B cell (primary cell): Measurements from ENCODE around the gene COG2. TPM values are rescaled to one million over a fixed set of nuclear protein-coding genes. Genes with fewer than 3 reads are reported as not detected.

Experiments
- ATAC-seq: fragments of 200-7000 bp; cut with Tn5 transposase; one replicate; pipeline ENCODE4 v1.10.0; 2021; ENCODE audit warnings: low read depth, mild to moderate bottlenecking, moderate number of reproducible peaks, moderate library complexity
- CTCF ChIA-PET: fragments of 350-600 bp; sonication (Branson Sonifier 250); formaldehyde crosslinking; loops from one replicate; lab custom pipeline; 2021; ENCODE audit warnings: antibody characterized with exemption, inconsistent platforms; lab: Charles Lee
- POLR2A ChIA-PET: fragments of 350-600 bp; sonication (Branson Sonifier 250); formaldehyde crosslinking; loops from one replicate; lab custom pipeline; 2021; ENCODE audit warnings: antibody characterized with exemption; lab: Charles Lee
- DNase-seq: peaks from one replicate; pipeline ENCODE4 v3.0.0; 2013
- H2AFZ ChIP-seq: 2 replicates; pipeline ENCODE4 v1.6.1; 2012; ENCODE audit warnings: mild to moderate bottlenecking, low read depth, low read length; ENCODE audit not compliant: insufficient read depth, poor library complexity, severe bottlenecking
- H3K27ac ChIP-seq, 2 donors: 1 replicate in 1 of 2; 2 replicates in 1 of 2; pipeline ENCODE4 v1.5.1; 2012 to 2013; ENCODE audit warnings: low read length in 2 of 2, mild to moderate bottlenecking in 2 of 2, moderate library complexity in 1 of 2
- H3K27me3 ChIP-seq, 4 experiments: fragments of 200-600 bp in 1 of 4; sonication (generic) in 1 of 4; replicated peaks in 1 of 4; 1 replicate in 2 of 4; 2 replicates in 2 of 4; pipeline versions ENCODE4 v1.6.1 to v1.7.0; 2013 to 2016; ENCODE audit warnings: low read length in 3 of 4, mild to moderate bottlenecking in 2 of 4, mixed read lengths in 1 of 4, moderate library complexity in 1 of 4; ENCODE audit not compliant: insufficient read depth in 4 of 4, control insufficient read depth in 3 of 4; ENCODE audit errors: control extremely low read depth in 1 of 4
- H3K36me3 ChIP-seq, 2 experiments: replicated peaks in 1 of 2; 1 replicate in 1 of 2; 2 replicates in 1 of 2; pipeline versions ENCODE4 v1.6.1 to v1.7.1; 2013; ENCODE audit warnings: low read length in 1 of 2; ENCODE audit not compliant: insufficient read depth in 2 of 2, control insufficient read depth in 1 of 2; ENCODE audit errors: control extremely low read depth in 1 of 2, extremely low read depth in 1 of 2
- H3K4me1 ChIP-seq, 2 donors: fragments of 200-600 bp in 1 of 2; sonication (generic) in 1 of 2; 1 replicate in 1 of 2; 2 replicates in 1 of 2; pipeline versions ENCODE4 v1.5.1 to v1.6.1; 2013 to 2017; ENCODE audit warnings: low read length in 2 of 2; ENCODE audit not compliant: control insufficient read depth in 2 of 2, insufficient read depth in 2 of 2
- H3K4me2 ChIP-seq: replicated peaks from 2 replicates; pipeline ENCODE3; 2012; ENCODE audit warnings: mild to moderate bottlenecking, low read depth, low read length; ENCODE audit not compliant: poor library complexity, severe bottlenecking
- H3K4me3 ChIP-seq, 5 experiments: fragments of 200-600 bp in 1 of 5; sonication (generic) in 1 of 5; 1 replicate in 3 of 5; 2 replicates in 2 of 5; pipeline versions ENCODE4 v1.5.1 to v1.7.0; 2011 to 2016; ENCODE audit warnings: low read length in 4 of 5, mild to moderate bottlenecking in 4 of 5, low read depth in 2 of 5, control low read depth in 1 of 5, moderate library complexity in 1 of 5; ENCODE audit not compliant: insufficient read depth in 1 of 5; ENCODE audit errors: control extremely low read depth in 1 of 5, extremely low read depth in 1 of 5
- H3K79me2 ChIP-seq: fragments of 200-600 bp; sonication (generic); one replicate; pipeline ENCODE4 v1.6.0; 2016; ENCODE audit warnings: low read length; ENCODE audit not compliant: control insufficient read depth, insufficient read depth
- H3K9ac ChIP-seq: fragments of 200-600 bp; sonication (generic); 2 replicates; pipeline ENCODE4 v1.6.1; 2017; ENCODE audit warnings: mild to moderate bottlenecking, low read length, moderate library complexity
- H3K9me3 ChIP-seq, 3 donors: one replicate each; pipeline versions ENCODE4 v1.6.1 to v1.7.1; 2013; ENCODE audit warnings: low read length in 2 of 3; ENCODE audit not compliant: control insufficient read depth in 2 of 3, insufficient read depth in 1 of 3; ENCODE audit errors: control extremely low read depth in 1 of 3
- H4K20me1 ChIP-seq: 2 replicates; pipeline ENCODE4 v1.6.0; 2012; ENCODE audit warnings: mild to moderate bottlenecking, low read length; ENCODE audit not compliant: insufficient read depth, control insufficient read depth, poor library complexity, severe bottlenecking
- H3K27ac Mint-ChIP-seq: one replicate; pipeline ENCODE4 v1.8.0; 2021; ENCODE audit warnings: mixed read lengths
- H3K27me3 Mint-ChIP-seq: one replicate; pipeline ENCODE4 v1.8.0; 2021; ENCODE audit warnings: mixed read lengths
- H3K4me1 Mint-ChIP-seq: one replicate; pipeline ENCODE4 v1.8.0; 2021; ENCODE audit warnings: mixed read lengths
- H3K4me3 Mint-ChIP-seq: one replicate; pipeline ENCODE4 v1.8.0; 2021; ENCODE audit warnings: mixed read lengths
- H3K9me3 Mint-ChIP-seq: one replicate; pipeline ENCODE4 v1.8.0; 2022; ENCODE audit warnings: mixed read lengths; ENCODE audit not compliant: insufficient read depth
- CTCF ChIP-seq: fragments of 200-600 bp; IDR thresholded peaks from one replicate; pipeline ENCODE4 v1.8.0; 2022; ENCODE audit warnings: antibody characterized with exemption, mild to moderate bottlenecking
- EZH2 ChIP-seq: IDR thresholded peaks from 2 replicates; pipeline ENCODE4 v1.6.1; 2012; ENCODE audit warnings: borderline replicate concordance, low read depth, mild to moderate bottlenecking, moderate library complexity, low read length; ENCODE audit not compliant: insufficient read depth, poor library complexity, severe bottlenecking
- WGBS: methylation state at CpG from one replicate; pipeline ENCODE4 v1.1.5; 2013; ENCODE audit warnings: missing lambda C conversion rate; ENCODE audit not compliant: insufficient coverage; 5-methylcytosine and 5-hydroxymethylcytosine counted together
- intact Hi-C: fragments of 100-400 bp; cut with micrococcal nuclease; formaldehyde crosslinking; loops from one replicate; pipeline ENCODE4 v1.10.0; 2022
- polyA plus RNA-seq: library from polyadenylated mRNA; depleted of rRNA; stranded (reverse); fragments of >200 nt; gene quantifications from 2 replicates; pipeline ENCODE4 v1.2.3, GENCODE V29; 2012
- total RNA-seq, 2 donors: library from RNA; stranded (reverse); fragments of 120-200 nt in 1 of 2; gene quantifications; 1 replicate in 1 of 2; 2 replicates in 1 of 2; pipeline versions ENCODE4 v1.2.3 to v1.2.4, GENCODE V29; 2013 to 2022

Gene COG2
- total and polyA plus RNA-seq, 2 donors (not counting 1 experiment from before 2014, with no cell fraction given) = 17.0 to 42.5 TPM

GRCh38 chr1:230641900-230642262 lies 400 bp upstream of the COG2 start:
- no peaks in the 10 kb centered on the region for H3K9me3 Mint-ChIP-seq
- peaks cover 28% of the 10 kb centered on the region for H3K27me3 Mint-ChIP-seq
- no peak for DNase-seq
- no peak for ATAC-seq
- peak overlapping the region; percentile 84 for H2AFZ ChIP-seq
- peak overlapping the region; percentile 72 for H3K27ac Mint-ChIP-seq
- peaks cover 0 to 2% (median 0%) of the 10 kb centered on the region in 3 donors for H3K9me3 ChIP-seq
- H3K79me2 ChIP-seq = peaks cover 36% of the 10 kb centered on the region
- peak overlapping the region; percentile 82 for H3K4me2 ChIP-seq
- H3K9ac ChIP-seq = peak overlapping the region; percentile 85
- intact Hi-C loops = loop anchor here (1.0 to 5.0 kb wide), 7 partner anchors 226 to 1300 kb away; partner anchors contain the start of genes C1orf198, CCSAP, FAM89A and GNPAT
- no peak overlapping the region for H3K27ac ChIP-seq
- H3K4me1 ChIP-seq = peaks cover 28 to 30% of the 10 kb centered on the region in 2 donors
- CTCF ChIA-PET = interaction anchor here (1.2 to 2.5 kb wide), 4 partner anchors 8 to 316 kb away, joined by 3 to 10 read pairs (median 4); no protein-coding TSS in a partner anchor
- H3K36me3 ChIP-seq = peaks cover 0 to 10% of the 10 kb centered on the region in 2 experiments
- POLR2A ChIA-PET = no interaction called here
- 6% methylated on average over 17 of the region's 18 CpGs for WGBS
- H4K20me1 ChIP-seq = peaks cover 35% of the 10 kb centered on the region
- TF ChIP-seq EZH2 (no peak), CTCF (no peak)
- H3K4me1 Mint-ChIP-seq = peaks cover 48% of the 10 kb centered on the region
- H3K4me3 ChIP-seq = peak overlapping the region in 4 of 5 experiments; percentile 21 to 93 (median 86)
- peak overlapping the region; percentile 99 for H3K4me3 Mint-ChIP-seq
- peaks cover 0 to 10% (median 0%) of the 10 kb centered on the region in 4 experiments for H3K27me3 ChIP-seq

GRCh38 chr1:230643908-230644307 lies 1.6 kb downstream of the COG2 start:
- Mint-ChIP-seq H3K27me3 (peaks cover 11% of the 10 kb centered on the region), H3K9me3 (no peaks in the 10 kb centered on the region), H3K4me1 (peaks cover 63% of the 10 kb centered on the region), H3K27ac (no peak overlapping the region), H3K4me3 (peak overlapping the region; percentile 99)
- Histone ChIP-seq H3K4me1 (peaks cover 28 to 36% of the 10 kb centered on the region in 2 donors), H3K9me3 (peaks cover 0 to 2% (median 0%) of the 10 kb centered on the region in 3 donors), H3K36me3 (peaks cover 0 to 11% of the 10 kb centered on the region in 2 experiments), H3K4me2 (peak overlapping the region; percentile 82), H3K4me3 (no peak overlapping the region), H3K9ac (peak overlapping the region; percentile 10), H3K79me2 (peaks cover 55% of the 10 kb centered on the region), H2AFZ (no peak overlapping the region), H3K27me3 (peaks cover 0 to 10% (median 0%) of the 10 kb centered on the region in 4 experiments), H4K20me1 (peaks cover 45% of the 10 kb centered on the region), H3K27ac (no peak overlapping the region)
- intact Hi-C loops = loop anchor here (5.0 kb wide), 3 partner anchors 398 to 1302 kb away; partner anchors contain the start of genes CCSAP, FAM89A and NUP133
- TF ChIP-seq EZH2 (no peak), CTCF (no peak)
- ChIA-PET CTCF (interaction anchor here (1.4 kb wide), 1 partner anchor 571 kb away, joined by 4 read pairs; no protein-coding TSS in a partner anchor), POLR2A (no interaction called here)
- ATAC-seq (no peak), DNase-seq (no peak)
- WGBS = no CpG with 5 or more reads among the region's 4 CpGs
